ENCODE data around the gene SFTPA1. TPM values are rescaled to one million over a fixed set of nuclear protein-coding genes. Genes with fewer than 3 reads are reported as not detected.

SFTPA1 gene
- total RNA-seq, 1 experiment from 2014 or later = not detected

DNA sequence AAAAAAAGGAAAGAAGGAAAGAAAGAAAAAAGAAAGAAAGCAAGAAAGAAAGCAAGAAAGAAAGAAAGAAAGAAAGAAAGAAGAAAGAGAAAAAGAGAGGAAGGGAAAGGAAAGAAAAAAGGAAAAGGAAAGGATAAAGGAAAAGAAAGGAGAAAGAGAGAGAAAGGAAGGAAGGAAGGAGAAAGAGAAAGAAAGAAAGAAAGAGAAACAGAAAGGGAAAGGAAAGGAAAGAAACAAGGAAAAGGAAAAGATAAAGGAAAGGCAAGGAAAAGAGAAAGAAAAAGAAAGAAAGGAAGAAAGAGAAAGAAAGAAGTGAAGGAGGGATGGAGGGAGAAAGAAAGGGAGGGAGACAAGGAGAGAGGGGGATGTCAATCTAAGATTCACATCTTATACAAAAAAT lies 29.7 kb upstream of the SFTPA1 start:
- Histone ChIP-seq H2AFZ (ENCODE audit: low read length) (no peak overlapping the region), H3K79me1 (ENCODE audit: insufficient read depth, low read depth, low read length, poor library complexity, severe bottlenecking) (no peaks in the 10 kb centered on the region), H3K56ac (ENCODE audit: insufficient read length, low read depth, low read length) (no peak overlapping the region), H3K4me2 (ENCODE audit: insufficient read depth, insufficient read length, low read length) (no peak overlapping the region), H4K20me1 (ENCODE audit: control insufficient read depth, insufficient read depth, insufficient read length) (no peaks in the 10 kb centered on the region), H4K91ac (ENCODE audit: insufficient read length, low read depth, low read length) (no peak overlapping the region), H3K9me3 (ENCODE audit: control insufficient read depth, low read depth, low read length) (no peaks in the 10 kb centered on the region), H3K4ac (ENCODE audit: low read depth, low read length) (no peak overlapping the region), H3K18ac (ENCODE audit: insufficient read length, low read depth, low read length) (no peak overlapping the region), H2BK12ac (ENCODE audit: insufficient read length, low read depth, low read length) (no peak overlapping the region), H3K27me3 (ENCODE audit: insufficient read depth, low read length) (no peaks in the 10 kb centered on the region), H3K27ac (ENCODE audit: insufficient read length, low read depth, low read length) (no peak overlapping the region), H3K23me2 (ENCODE audit: insufficient read length, low read depth, low read length, poor library complexity, severe bottlenecking) (no peaks in the 10 kb centered on the region), H4K8ac (replicated peaks; ENCODE audit: insufficient read length, low read depth, low read length) (no peak overlapping the region), H3K14ac (ENCODE audit: insufficient read depth, low read length) (no peak overlapping the region), H3K4me1 (ENCODE audit: insufficient read depth, low read length) (no peaks in the 10 kb centered on the region), H3K9ac (ENCODE audit: extremely low read depth, insufficient read length, low read length) (no peak overlapping the region), H3K79me2 (ENCODE audit: insufficient read depth, low read length) (no peaks in the 10 kb centered on the region), H2BK5ac (ENCODE audit: insufficient read length, low read length) (no peak overlapping the region), H2BK120ac (ENCODE audit: low read depth, low read length, poor library complexity, severe bottlenecking) (no peak overlapping the region), H3K23ac (ENCODE audit: insufficient read length, low read depth, low read length) (no peak overlapping the region), H2BK15ac (ENCODE audit: low read depth, low read length) (no peak overlapping the region), H2AK5ac (ENCODE audit: insufficient read length, low read length) (no peak overlapping the region), H2BK20ac (ENCODE audit: low read depth, low read length, poor library complexity, severe bottlenecking) (no peak overlapping the region), H4K5ac (ENCODE audit: insufficient read length, low read depth, low read length) (no peak overlapping the region), H3T11ph (ENCODE audit: low read length) (no peak overlapping the region)
- no peak for DNase-seq
- H3K36me3 Mint-ChIP-seq (ENCODE audit: insufficient read depth in 1 of 3, low read depth in 3 of 3) = no peaks in the 10 kb centered on the region
- H3K27me3 Mint-ChIP-seq (ENCODE audit: low read depth) = peaks cover 15% of the 10 kb centered on the region
- H3K27ac Mint-ChIP-seq = no peak overlapping the region
- TF ChIP-seq, protein P1, sequence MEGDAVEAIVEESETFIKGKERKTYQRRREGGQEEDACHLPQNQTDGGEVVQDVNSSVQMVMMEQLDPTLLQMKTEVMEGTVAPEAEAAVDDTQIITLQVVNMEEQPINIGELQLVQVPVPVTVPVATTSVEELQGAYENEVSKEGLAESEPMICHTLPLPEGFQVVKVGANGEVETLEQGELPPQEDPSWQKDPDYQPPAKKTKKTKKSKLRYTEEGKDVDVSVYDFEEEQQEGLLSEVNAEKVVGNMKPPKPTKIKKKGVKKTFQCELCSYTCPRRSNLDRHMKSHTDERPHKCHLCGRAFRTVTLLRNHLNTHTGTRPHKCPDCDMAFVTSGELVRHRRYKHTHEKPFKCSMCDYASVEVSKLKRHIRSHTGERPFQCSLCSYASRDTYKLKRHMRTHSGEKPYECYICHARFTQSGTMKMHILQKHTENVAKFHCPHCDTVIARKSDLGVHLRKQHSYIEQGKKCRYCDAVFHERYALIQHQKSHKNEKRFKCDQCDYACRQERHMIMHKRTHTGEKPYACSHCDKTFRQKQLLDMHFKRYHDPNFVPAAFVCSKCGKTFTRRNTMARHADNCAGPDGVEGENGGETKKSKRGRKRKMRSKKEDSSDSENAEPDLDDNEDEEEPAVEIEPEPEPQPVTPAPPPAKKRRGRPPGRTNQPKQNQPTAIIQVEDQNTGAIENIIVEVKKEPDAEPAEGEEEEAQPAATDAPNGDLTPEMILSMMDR (conservative IDR thresholded peaks at IDR 0.05) = no peak
- H3K4me3 Mint-ChIP-seq = no peak overlapping the region
- H3K4me1 Mint-ChIP-seq = peaks cover 0 to 4% of the 10 kb centered on the region in 2 experiments; a peak in 1 of 4 replicates
- peaks cover 3 to 6% of the 10 kb centered on the region in 2 experiments; a peak in 4 of 5 replicates for H3K9me3 Mint-ChIP-seq
